Prostate gland (tissue), 2 donors: ENCODE results near the gene MIPOL1.
"Not testable (repeated sequence)": the region's sequence is repeated elsewhere in the genome, so short reads cannot be mapped to it uniquely, and the experiment has no call there.

Experiments used
- POLR2A ChIP-seq: fragments of 450-650 bp; IDR thresholded peaks from one replicate; pipeline ENCODE4 v1.6.1; 2016; ENCODE audit warnings: antibody characterized with exemption, mild to moderate bottlenecking
- POLR2AphosphoS5 ChIP-seq: sonication (generic); formaldehyde crosslinking; IDR thresholded peaks from one replicate; pipeline ENCODE4 v1.6.1; 2017; ENCODE audit warnings: antibody characterized with exemption
- TF ChIP-seq, protein P1 (sequence below), 4 experiments: fragments of 200-600 bp in 2 of 4; fragments of 450-650 bp in 2 of 4; sonication (generic) in 2 of 4; IDR thresholded peaks; 1 replicate in 3 of 4; 2 replicates in 1 of 4; pipeline ENCODE4 v1.5.1; 2016 to 2019; ENCODE audit warnings: antibody characterized with exemption in 4 of 4, mild to moderate bottlenecking in 2 of 4, moderate library complexity in 2 of 4

DNA sequence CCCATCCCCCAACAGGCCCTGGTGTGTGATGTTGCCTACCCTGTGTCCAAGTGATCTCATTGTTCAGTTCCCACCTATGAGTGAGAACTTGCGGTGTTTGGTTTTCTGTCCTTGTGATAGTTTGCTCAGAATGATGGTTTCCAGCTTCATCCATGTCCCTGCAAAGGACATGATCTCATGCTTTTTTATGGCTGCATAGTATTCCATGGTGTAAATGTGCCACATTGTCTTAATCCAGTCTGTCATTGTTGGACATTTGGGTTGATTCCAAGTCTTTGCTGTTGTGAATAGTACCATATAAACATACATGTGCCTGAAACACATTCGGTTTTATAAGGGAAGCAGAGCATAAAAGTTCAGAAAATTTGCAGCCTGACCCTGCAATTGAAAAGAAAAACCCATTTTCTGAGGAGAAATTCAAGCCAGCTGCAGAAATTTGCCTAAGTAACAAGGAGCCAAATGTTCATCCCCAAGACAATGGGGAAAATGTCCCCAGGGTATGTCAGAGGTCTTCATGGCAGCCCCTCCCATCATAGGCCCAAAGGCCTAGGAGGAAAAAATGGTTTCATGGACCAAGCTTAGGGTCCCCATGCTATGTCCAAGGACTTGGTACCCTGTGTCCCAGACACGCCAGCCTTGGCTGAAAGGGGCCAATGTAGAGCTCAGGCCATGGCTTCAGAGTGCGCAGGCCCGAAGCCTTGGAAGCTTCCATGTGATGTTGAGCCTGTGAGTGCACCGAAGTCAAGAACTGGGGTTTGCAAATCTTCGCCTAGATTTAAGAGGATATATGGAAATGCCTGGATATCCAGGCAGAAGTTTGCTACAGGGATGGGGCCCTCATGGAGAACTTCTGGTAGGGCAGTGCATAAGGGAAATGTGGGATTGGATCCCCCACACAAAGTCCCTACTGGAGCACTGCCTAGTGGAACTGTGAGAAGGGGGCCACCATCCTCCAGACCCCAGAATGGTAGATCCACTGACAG, 8.2 kb downstream of the MIPOL1 start:
- not testable (repeated sequence) for TF ChIP-seq POLR2A, POLR2AphosphoS5
- TF ChIP-seq, protein P1, sequence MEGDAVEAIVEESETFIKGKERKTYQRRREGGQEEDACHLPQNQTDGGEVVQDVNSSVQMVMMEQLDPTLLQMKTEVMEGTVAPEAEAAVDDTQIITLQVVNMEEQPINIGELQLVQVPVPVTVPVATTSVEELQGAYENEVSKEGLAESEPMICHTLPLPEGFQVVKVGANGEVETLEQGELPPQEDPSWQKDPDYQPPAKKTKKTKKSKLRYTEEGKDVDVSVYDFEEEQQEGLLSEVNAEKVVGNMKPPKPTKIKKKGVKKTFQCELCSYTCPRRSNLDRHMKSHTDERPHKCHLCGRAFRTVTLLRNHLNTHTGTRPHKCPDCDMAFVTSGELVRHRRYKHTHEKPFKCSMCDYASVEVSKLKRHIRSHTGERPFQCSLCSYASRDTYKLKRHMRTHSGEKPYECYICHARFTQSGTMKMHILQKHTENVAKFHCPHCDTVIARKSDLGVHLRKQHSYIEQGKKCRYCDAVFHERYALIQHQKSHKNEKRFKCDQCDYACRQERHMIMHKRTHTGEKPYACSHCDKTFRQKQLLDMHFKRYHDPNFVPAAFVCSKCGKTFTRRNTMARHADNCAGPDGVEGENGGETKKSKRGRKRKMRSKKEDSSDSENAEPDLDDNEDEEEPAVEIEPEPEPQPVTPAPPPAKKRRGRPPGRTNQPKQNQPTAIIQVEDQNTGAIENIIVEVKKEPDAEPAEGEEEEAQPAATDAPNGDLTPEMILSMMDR (IDR thresholded peaks at IDR 0.05), result not testable (repeated sequence)
